NT2/D1 (cell line): ENCODE measurements around the gene BLM.

Experiments used
- SUZ12 ChIP-seq: IDR thresholded peaks from 2 replicates; pipeline ENCODE4 v1.6.1; 2011; ENCODE audit not compliant: insufficient read length, insufficient read depth; ENCODE audit errors: extremely low read depth
- YY1 ChIP-seq: IDR thresholded peaks from 2 replicates; pipeline ENCODE4 v1.6.1; 2011; ENCODE audit not compliant: insufficient read length, insufficient read depth
- ZNF274 ChIP-seq: IDR thresholded peaks from 2 replicates; pipeline ENCODE4 v1.6.1; 2011; ENCODE audit warnings: mild to moderate bottlenecking, low read depth, low read length

- TF ChIP-seq YY1: no peak
- TF ChIP-seq ZNF274: no peak
- TF ChIP-seq SUZ12: no peak
These were observed 134.0 kb downstream of the BLM start for GRCh38 chr15:90851114-90851513.
